ENCODE data around the gene RALGAPB. TPM values are rescaled to one million over a fixed set of nuclear protein-coding genes. Genes with fewer than 3 reads are reported as not detected.
"Not testable (repeated sequence)": the region's sequence is repeated elsewhere in the genome, so short reads cannot be mapped to it uniquely, and the experiment has no call there.

RALGAPB gene
- total RNA-seq, 1 donor from 2014 or later, result 21.4 TPM

- Histone ChIP-seq H3K36me3 (peaks cover 89% of the 10 kb centered on the region), H3K4me1 (no peaks in the 10 kb centered on the region), H3K9me3 (replicated peaks) (peaks cover 5% of the 10 kb centered on the region), H3K27ac (replicated peaks) (no peak overlapping the region), H3K27me3 (ENCODE audit: low read depth) (no peaks in the 10 kb centered on the region), H3K4me3 (no peak overlapping the region)
- intact Hi-C loops (cut with micrococcal nuclease), result no loop called here
- TF ChIP-seq CTCF (IDR thresholded peaks at IDR 0.05; ENCODE audit: borderline replicate concordance), result no peak
- no peak for DNase-seq
These were observed 29.3 kb downstream of the RALGAPB start for GRCh38 chr20:38501858-38502436.

DNA sequence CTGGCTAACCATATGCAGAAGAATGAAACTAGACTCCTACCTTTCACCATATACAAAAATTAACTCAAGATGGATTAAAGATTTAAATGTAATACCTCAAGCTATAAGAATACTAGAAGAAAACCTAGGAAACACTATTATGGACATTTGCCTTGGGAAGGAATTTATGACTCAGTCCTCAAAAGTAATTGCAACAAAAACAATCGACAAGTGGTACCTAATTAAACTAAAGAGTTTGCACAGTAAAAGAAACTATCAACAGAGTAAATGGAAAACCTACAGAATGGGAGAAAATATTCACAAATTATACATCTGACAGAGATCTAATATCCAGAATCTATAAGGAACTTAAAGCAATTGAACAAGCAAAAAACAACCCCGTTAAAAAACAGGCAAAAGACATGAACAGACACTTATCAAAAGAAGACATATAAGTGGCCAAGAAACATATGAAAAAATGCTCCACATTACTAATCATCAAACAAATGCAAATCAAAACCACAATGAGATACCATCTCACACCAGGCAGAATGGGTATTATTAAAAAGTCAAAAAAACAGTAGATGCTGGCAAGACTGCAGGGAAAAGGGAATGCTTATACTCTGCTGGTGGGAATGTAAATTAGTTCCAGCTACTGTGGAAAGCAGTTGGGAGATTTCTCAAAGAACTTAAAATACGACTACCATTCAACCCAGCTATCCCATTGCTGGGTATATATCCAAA, 31.9 kb downstream of the RALGAPB start:
- intact Hi-C loops (cut with micrococcal nuclease), result no loop called here
- Histone ChIP-seq H3K36me3 (peaks cover 78% of the 10 kb centered on the region), H3K27me3 (ENCODE audit: low read depth) (no peaks in the 10 kb centered on the region)

DNA sequence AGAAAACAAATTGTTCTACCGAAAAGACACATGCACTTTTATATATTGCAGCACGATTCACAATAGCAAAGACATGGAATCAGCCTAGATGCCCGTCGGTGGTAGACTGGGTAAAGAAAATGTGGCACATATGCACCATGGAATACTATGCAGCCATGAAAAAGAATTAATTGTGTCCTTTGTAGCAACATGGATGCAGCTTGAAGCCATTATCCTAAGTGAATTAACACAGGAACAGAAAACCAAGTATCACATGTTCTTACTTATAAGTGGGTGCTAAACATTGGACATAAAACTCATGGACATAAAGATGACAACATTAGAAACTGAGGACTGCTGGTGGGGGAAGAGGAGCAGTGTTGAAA, 32.4 kb downstream of the RALGAPB start:
- intact Hi-C loops (cut with micrococcal nuclease), result no loop called here
- Histone ChIP-seq H3K4me3 (no peak overlapping the region), H3K27ac (replicated peaks) (no peak overlapping the region), H3K9me3 (replicated peaks) (peaks cover 5% of the 10 kb centered on the region), H3K4me1 (no peaks in the 10 kb centered on the region), H3K36me3 (peaks cover 78% of the 10 kb centered on the region), H3K27me3 (ENCODE audit: low read depth) (no peaks in the 10 kb centered on the region)
- TF ChIP-seq CTCF (IDR thresholded peaks at IDR 0.05; ENCODE audit: borderline replicate concordance), result no peak
- no peak for DNase-seq

More for the DNA sequence above, 31.9 kb downstream of the RALGAPB start:
- no peaks in the 10 kb centered on the region for H3K4me1 ChIP-seq
- H3K27ac ChIP-seq (replicated peaks), result no peak overlapping the region
- peaks cover 5% of the 10 kb centered on the region for H3K9me3 ChIP-seq (replicated peaks)
- no peak for DNase-seq
- no peak for TF ChIP-seq CTCF (IDR thresholded peaks at IDR 0.05; ENCODE audit: borderline replicate concordance)
- H3K4me3 ChIP-seq, result no peak overlapping the region

DNA sequence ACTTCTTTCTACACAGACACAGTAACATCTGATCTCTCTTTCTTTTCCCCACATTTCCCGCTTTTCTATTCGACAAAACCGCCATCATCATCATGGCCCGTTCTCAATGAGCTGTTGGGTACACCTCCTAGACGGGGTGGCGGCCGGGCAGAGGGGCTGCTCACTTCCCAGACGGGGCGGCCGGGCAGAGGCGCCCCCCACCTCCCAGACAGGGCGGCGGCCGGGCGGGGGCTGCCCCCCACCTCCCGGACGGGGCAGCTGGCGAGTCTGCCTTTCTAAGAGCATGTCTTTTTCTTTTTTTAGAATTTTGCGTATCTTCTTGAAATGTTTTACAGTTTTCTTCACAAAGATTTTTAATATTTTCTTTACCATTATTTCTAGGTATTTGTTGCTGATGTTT, 39.1 kb downstream of the RALGAPB start:
- peaks cover 52% of the 10 kb centered on the region for H3K36me3 ChIP-seq
- H3K27me3 ChIP-seq (ENCODE audit: low read depth); DNase-seq; H3K4me1 ChIP-seq; H3K4me3 ChIP-seq; H3K27ac ChIP-seq (replicated peaks); intact Hi-C loops (cut with micrococcal nuclease); H3K9me3 ChIP-seq (replicated peaks): not testable (repeated sequence)

DNA sequence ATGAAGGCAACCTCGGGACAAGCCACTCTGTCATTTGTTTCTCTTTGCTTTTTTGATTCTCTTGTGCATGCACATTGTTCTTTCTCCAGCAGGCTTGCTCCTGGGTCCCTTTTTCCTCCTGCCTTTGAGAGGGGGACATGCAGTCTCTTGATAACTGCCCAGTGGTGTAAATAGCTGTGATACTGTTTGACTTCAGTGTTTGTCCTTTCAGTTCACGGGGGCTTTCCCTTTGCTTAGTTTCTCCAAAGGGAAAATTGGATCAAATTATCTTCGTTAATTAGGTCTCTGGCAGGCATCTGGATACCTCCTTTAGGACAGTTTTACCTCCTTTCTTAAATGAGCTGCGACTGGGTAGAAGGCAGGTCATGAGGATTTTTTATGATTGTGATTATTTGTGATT, 41.5 kb downstream of the RALGAPB start:
- TF ChIP-seq CTCF (IDR thresholded peaks at IDR 0.05; ENCODE audit: borderline replicate concordance), result no peak
- no peak for DNase-seq
- Histone ChIP-seq H3K36me3 (peaks cover 65% of the 10 kb centered on the region), H3K27ac (replicated peaks) (no peak overlapping the region), H3K27me3 (ENCODE audit: low read depth) (no peaks in the 10 kb centered on the region), H3K9me3 (replicated peaks) (no peaks in the 10 kb centered on the region), H3K4me3 (no peak overlapping the region), H3K4me1 (no peaks in the 10 kb centered on the region)
- intact Hi-C loops (cut with micrococcal nuclease), result no loop called here

- Histone ChIP-seq H3K4me3 (no peak overlapping the region), H3K36me3 (peaks cover 64% of the 10 kb centered on the region)
- no peak for TF ChIP-seq CTCF (IDR thresholded peaks at IDR 0.05; ENCODE audit: borderline replicate concordance)
These were observed 42.3 kb downstream of the RALGAPB start for GRCh38 chr20:38514947-38515346.

More at GRCh38 chr20:38514947-38515346, 42.3 kb downstream of the RALGAPB start:
- Histone ChIP-seq H3K9me3 (replicated peaks) (no peaks in the 10 kb centered on the region), H3K27ac (replicated peaks) (no peak overlapping the region), H3K4me1 (no peaks in the 10 kb centered on the region), H3K27me3 (ENCODE audit: low read depth) (no peaks in the 10 kb centered on the region)
- DNase-seq, result no peak
- intact Hi-C loops (cut with micrococcal nuclease), result no loop called here
